Suppressor macrophage (primary cell): ENCODE data around the gene ATL2.
"Not testable (repeated sequence)": the region's sequence is repeated elsewhere in the genome, so short reads cannot be mapped to it uniquely, and the experiment has no call there.

ENCODE experiments used
- DNase-seq, 4 experiments: peaks; one replicate each; pipeline ENCODE4 v3.0.0-alpha.2; 2020 to 2022

The ATL2 gene

GRCh38 chr2:38387887-38388286, 10.8 kb upstream of the ATL2 start:
- DNase-seq: no peak

- peak in 2 of 4 experiments; percentile 52 to 78 for DNase-seq
Observed at GRCh38 chr2:38386821-38387220, 9.7 kb upstream of the ATL2 start.

- DNase-seq: peak in 1 of 4 experiments; percentile 32
Observed at GRCh38 chr2:38386377-38386776, 9.3 kb upstream of the ATL2 start.

GRCh38 chr2:38384338-38384737, 7.3 kb upstream of the ATL2 start:
- DNase-seq: no peak

- not testable (repeated sequence) for DNase-seq
Observed at GRCh38 chr2:38383741-38384140, 6.7 kb upstream of the ATL2 start.

- no peak for DNase-seq
Observed at GRCh38 chr2:38381381-38382143, 4.5 kb upstream of the ATL2 start.

GRCh38 chr2:38380397-38381130, 3.5 kb upstream of the ATL2 start:
- DNase-seq: peak; percentile 74 to 92 (median 82)

GRCh38 chr2:38376346-38377049, 575 bp downstream of the ATL2 start:
- DNase-seq: peak; percentile 81 to 93 (median 88)

- peak in 2 of 4 experiments; percentile 4 to 5 for DNase-seq
Observed at GRCh38 chr2:38375696-38376345, 1.3 kb downstream of the ATL2 start.

- peak in 1 of 4 experiments; percentile 3 for DNase-seq
Observed at GRCh38 chr2:38374984-38375383, 2.1 kb downstream of the ATL2 start.

- DNase-seq: no peak
Observed at GRCh38 chr2:38371235-38371634, 5.8 kb downstream of the ATL2 start.

GRCh38 chr2:38370664-38371063, 6.4 kb downstream of the ATL2 start:
- no peak for DNase-seq

GRCh38 chr2:38362232-38362631, 14.8 kb downstream of the ATL2 start:
- DNase-seq: no peak

GRCh38 chr2:38360177-38360576, 16.9 kb downstream of the ATL2 start:
- no peak for DNase-seq

- DNase-seq: no peak
Observed at GRCh38 chr2:38353402-38353801, 23.7 kb downstream of the ATL2 start.

- DNase-seq: no peak
Observed at GRCh38 chr2:38352336-38352735, 24.7 kb downstream of the ATL2 start.

GRCh38 chr2:38345323-38346038, 31.6 kb downstream of the ATL2 start:
- DNase-seq: no peak

GRCh38 chr2:38344813-38345212, 32.3 kb downstream of the ATL2 start:
- no peak for DNase-seq

GRCh38 chr2:38343212-38343611, 33.9 kb downstream of the ATL2 start:
- DNase-seq: no peak

- DNase-seq: no peak
Observed at GRCh38 chr2:38336621-38337020, 40.5 kb downstream of the ATL2 start.

- DNase-seq: no peak
Observed at GRCh38 chr2:38330754-38331153, 46.3 kb downstream of the ATL2 start.

GRCh38 chr2:38327580-38327979, 49.5 kb downstream of the ATL2 start:
- no peak for DNase-seq
